NCI-H446 treated with DMSO at 0.1 percent for 48 hours (cell line): Measurements from ENCODE around the gene MTG2.

Source experiments
- DNase-seq: peaks from one replicate; lab custom pipeline; 2025; lab: John Stamatoyannopoulos, UW

Gene MTG2

GRCh38 chr20:62203378-62204030 is 20.7 kb downstream of the MTG2 start:
- DNase-seq, result no peak

- no peak for DNase-seq
These were observed 23.0 kb downstream of the MTG2 start for GRCh38 chr20:62205618-62206387.

GRCh38 chr20:62206388-62206775 is 23.6 kb downstream of the MTG2 start:
- no peak for DNase-seq

GRCh38 chr20:62208061-62208794 is 25.4 kb downstream of the MTG2 start:
- no peak for DNase-seq

- no peak for DNase-seq
These were observed 26.2 kb downstream of the MTG2 start for GRCh38 chr20:62208795-62209755.

GRCh38 chr20:62209850-62210495 is 27.1 kb downstream of the MTG2 start:
- DNase-seq, result no peak

- no peak for DNase-seq
These were observed 27.6 kb downstream of the MTG2 start for GRCh38 chr20:62210496-62210855.

GRCh38 chr20:62211216-62211615 is 28.4 kb downstream of the MTG2 start:
- DNase-seq, result no peak

GRCh38 chr20:62211769-62212288 is 29.0 kb downstream of the MTG2 start:
- DNase-seq, result no peak

- no peak for DNase-seq
These were observed 29.5 kb downstream of the MTG2 start for GRCh38 chr20:62212299-62212698.

- no peak for DNase-seq
These were observed 31.2 kb downstream of the MTG2 start for GRCh38 chr20:62214067-62214466.

- DNase-seq, result no peak
These were observed 32.5 kb downstream of the MTG2 start for GRCh38 chr20:62215020-62215990.

- no peak for DNase-seq
These were observed 33.3 kb downstream of the MTG2 start for GRCh38 chr20:62215991-62216635.

GRCh38 chr20:62216636-62217566 is 34.1 kb downstream of the MTG2 start:
- DNase-seq, result no peak

GRCh38 chr20:62217913-62218773 is 35.3 kb downstream of the MTG2 start:
- no peak for DNase-seq

GRCh38 chr20:62219101-62219991 is 36.5 kb downstream of the MTG2 start:
- DNase-seq, result no peak
